HCT116 (cell line): ENCODE data around the gene RBM19. TPM values are rescaled to one million over a fixed set of nuclear protein-coding genes. Genes with fewer than 3 reads are reported as not detected.

Experiments used
- ATAC-seq: fragments of 200-7000 bp; cut with Tn5 transposase; 2 replicates; pipeline ENCODE4 v1.9.1; 2020; ENCODE audit warnings: mild to moderate bottlenecking, moderate library complexity
- BruUV-seq: library from RNA; stranded (reverse); fragments of 400-500 nt; replicated peaks from 2 replicates; lab custom pipeline; 2021; lab: Mats Ljungman, UMichigan
- CTCF ChIA-PET: fragments of 300-600 bp; sonication (Branson Sonifier 250); formaldehyde crosslinking; loops from one replicate; lab custom pipeline; 2021; ENCODE audit warnings: antibody characterized with exemption; lab: Charles Lee
- POLR2A ChIA-PET: fragments of 300-600, 350-600 bp; sonication (Branson Sonifier 250); formaldehyde crosslinking; loops from one replicate; lab custom pipeline; 2021; ENCODE audit warnings: antibody characterized with exemption; lab: Charles Lee
- RAD21 ChIA-PET, 2 experiments: fragments of 300-600 bp; sonication (Branson Sonifier 250); formaldehyde crosslinking; loops; one replicate each; lab custom pipeline; 2023; ENCODE audit warnings: low total read pairs in 2 of 2; ENCODE audit not compliant: uncharacterized antibody in 2 of 2, unreplicated experiment in 2 of 2, low non-redundant PET in 1 of 2; lab: Charles Lee
- DNase-seq: peaks from one replicate; pipeline ENCODE4 v3.0.0-alpha.2; 2010; ENCODE audit warnings: low read depth, low spot score
- H2AFZ ChIP-seq: fragments of 200-600 bp; shearing (Covaris generic), sonication (generic); 2 replicates; pipeline ENCODE4 v1.6.1; 2017; ENCODE audit warnings: low read depth, mixed run types, mixed read lengths, antibody characterized with exemption, low read length; ENCODE audit not compliant: poor library complexity, severe bottlenecking
- H3K27ac ChIP-seq: 2 replicates; pipeline ENCODE4 v1.5.1; 2012; ENCODE audit warnings: low read depth, low read length
- H3K27me3 ChIP-seq: fragments of 200-600 bp; sonication (generic); 2 replicates; pipeline ENCODE4 v1.6.1; 2016; ENCODE audit warnings: mixed run types, low read length, mixed read lengths; ENCODE audit not compliant: insufficient read depth
- H3K36me3 ChIP-seq, 2 experiments: fragments of 200-500 bp in 1 of 2; fragments of 200-600 bp in 1 of 2; sonication (Bioruptor generic) in 1 of 2; sonication (generic) in 1 of 2; 2 replicates each; pipeline versions ENCODE4 v1.5.1 to v1.6.1; 2014 to 2016; ENCODE audit warnings: low read length in 2 of 2, inconsistent platforms in 1 of 2, mixed read lengths in 1 of 2, mixed run types in 1 of 2; ENCODE audit not compliant: insufficient read depth in 2 of 2, control insufficient read depth in 1 of 2
- H3K4me1 ChIP-seq, 2 experiments: fragments of 200-600 bp in 1 of 2; sonication (generic) in 1 of 2; 2 replicates each; pipeline versions ENCODE4 v1.5.1 to v1.6.1; 2012 to 2017; ENCODE audit warnings: low read length in 2 of 2, inconsistent platforms in 1 of 2, mild to moderate bottlenecking in 1 of 2, mixed read lengths in 1 of 2, mixed run types in 1 of 2, moderate library complexity in 1 of 2; ENCODE audit not compliant: insufficient read depth in 2 of 2, control insufficient read depth in 1 of 2
- H3K4me2 ChIP-seq: fragments of 200-600 bp; sonication (generic); 2 replicates; pipeline ENCODE4 v1.6.1; 2017; ENCODE audit warnings: mixed run types, low read length, mixed read lengths
- H3K4me3 ChIP-seq, 2 experiments: fragments of 200-600 bp in 1 of 2; sonication (generic) in 1 of 2; replicated peaks in 1 of 2; 2 replicates each; pipeline ENCODE4 v1.5.1; 2011 to 2016; ENCODE audit warnings: low read length in 2 of 2, control low read depth in 1 of 2, low read depth in 1 of 2, mild to moderate bottlenecking in 1 of 2, mixed read lengths in 1 of 2, mixed run types in 1 of 2
- H3K79me2 ChIP-seq: fragments of 200-600 bp; sonication (generic); 2 replicates; pipeline ENCODE4 v1.6.1; 2017; ENCODE audit warnings: mild to moderate bottlenecking, mixed run types, low read length, moderate library complexity, mixed read lengths; ENCODE audit not compliant: insufficient read depth
- H3K9ac ChIP-seq: fragments of 200-600 bp; sonication (generic); 2 replicates; pipeline ENCODE4 v1.6.1; 2016; ENCODE audit warnings: low read length, mixed read lengths
- H3K9me2 ChIP-seq: fragments of 200-600 bp; sonication (generic), shearing (Covaris generic); 2 replicates; pipeline ENCODE4 v1.6.1; 2017; ENCODE audit warnings: mixed run types, mild to moderate bottlenecking, moderate library complexity; ENCODE audit not compliant: insufficient read depth
- H3K9me3 ChIP-seq, 2 experiments: fragments of 200-500 bp in 1 of 2; fragments of 200-600 bp in 1 of 2; sonication (Bioruptor generic) in 1 of 2; sonication (generic) in 1 of 2; 2 replicates each; pipeline ENCODE4 v1.6.1; 2014 to 2017; ENCODE audit warnings: low read length in 2 of 2, mixed read lengths in 2 of 2, inconsistent platforms in 1 of 2, low read depth in 1 of 2, mild to moderate bottlenecking in 1 of 2, mixed run types in 1 of 2, moderate library complexity in 1 of 2; ENCODE audit not compliant: control insufficient read depth in 1 of 2, insufficient read depth in 1 of 2
- H4K20me1 ChIP-seq: fragments of 200-600 bp; sonication (generic), shearing (Covaris generic); 2 replicates; pipeline ENCODE4 v1.6.1; 2017; ENCODE audit warnings: mixed run types, mild to moderate bottlenecking, moderate library complexity; ENCODE audit not compliant: insufficient read depth
- ATF3 ChIP-seq: IDR thresholded peaks from 2 replicates; pipeline ENCODE4 v1.6.1; 2012
- CBX3 ChIP-seq: IDR thresholded peaks from 2 replicates; pipeline ENCODE4 v1.6.1; 2012; ENCODE audit warnings: low read depth
- CEBPB ChIP-seq: IDR thresholded peaks from 2 replicates; pipeline ENCODE4 v1.6.1; 2012; ENCODE audit warnings: low read depth
- EZH2 ChIP-seq: fragments of 200-600 bp; sonication (generic); IDR thresholded peaks from 2 replicates; pipeline ENCODE4 v1.6.1; 2017; ENCODE audit warnings: antibody characterized with exemption, mixed run types
- POLR2A ChIP-seq: IDR thresholded peaks from 2 replicates; pipeline ENCODE4 v1.7.0; 2011; ENCODE audit warnings: borderline replicate concordance; ENCODE audit not compliant: insufficient read depth, insufficient read length; ENCODE audit errors: extremely low read depth
- POLR2AphosphoS5 ChIP-seq: IDR thresholded peaks from 2 replicates; pipeline ENCODE4 v1.6.1; 2011; ENCODE audit warnings: mild to moderate bottlenecking, low read depth, low read length, moderate library complexity
- RAD21 ChIP-seq: IDR thresholded peaks from 2 replicates; pipeline ENCODE4 v1.6.1; 2012; ENCODE audit warnings: low read depth, mild to moderate bottlenecking
- SRF ChIP-seq: IDR thresholded peaks from 2 replicates; pipeline ENCODE4 v1.6.1; 2012; ENCODE audit warnings: low read depth
- ZNF274 ChIP-seq: fragments of 200-500 bp; sonication (Bioruptor generic); IDR thresholded peaks from 2 replicates; pipeline ENCODE4 v1.6.1; 2014; ENCODE audit warnings: mild to moderate bottlenecking, low read depth, low read length, inconsistent platforms
- intact Hi-C: fragments of 100-400 bp; cut with micrococcal nuclease; formaldehyde crosslinking; loops from 2 replicates; pipeline ENCODE4 v1.10.0; 2022
- total RNA-seq: library from RNA; stranded (reverse); gene quantifications from one replicate; pipeline ENCODE4 v1.2.1, GENCODE V29; 2021; ENCODE audit not compliant: unreplicated experiment

The RBM19 gene
- total RNA-seq, 1 experiment from 2014 or later, result 30.7 TPM

- Histone ChIP-seq H2AFZ (no peak overlapping the region), H3K27me3 (no peaks in the 10 kb centered on the region), H3K36me3 (peaks cover 2 to 10% of the 10 kb centered on the region in 2 experiments; a peak in 3 of 4 replicates), H3K4me3 (no peak overlapping the region), H3K79me2 (no peaks in the 10 kb centered on the region), H3K9me3 (no peaks in the 10 kb centered on the region), H3K4me1 (no peaks in the 10 kb centered on the region), H3K4me2 (no peak overlapping the region), H3K9ac (no peak overlapping the region), H4K20me1 (no peaks in the 10 kb centered on the region), H3K9me2 (no peaks in the 10 kb centered on the region)
- ChIA-PET CTCF (interaction anchor here (1.0 kb wide), 1 partner anchor 450 kb away, joined by 6 read pairs; no protein-coding TSS in a partner anchor), RAD21 (no interaction called here), POLR2A (no interaction called here)
- no TSS peak for BruUV-seq
- no peak for TF ChIP-seq POLR2A
- TF ChIP-seq EZH2, result no peak
- TF ChIP-seq SRF, result no peak
- TF ChIP-seq ZNF274, result no peak
- no peak for TF ChIP-seq RAD21
- TF ChIP-seq CBX3, result no peak
- TF ChIP-seq ATF3, result no peak
- TF ChIP-seq, all 23 proteins: peak for 0
- ATAC-seq (peak; percentile 46), DNase-seq (no peak)
- no peak overlapping the region for H3K27ac ChIP-seq
- intact Hi-C loops, result loop anchor here (1.0 to 5.0 kb wide), 6 partner anchors 45 to 599 kb away; no protein-coding TSS in a partner anchor
Observed at GRCh38 chr12:113911971-113912759, 54.0 kb downstream of the RBM19 start.

DNA sequence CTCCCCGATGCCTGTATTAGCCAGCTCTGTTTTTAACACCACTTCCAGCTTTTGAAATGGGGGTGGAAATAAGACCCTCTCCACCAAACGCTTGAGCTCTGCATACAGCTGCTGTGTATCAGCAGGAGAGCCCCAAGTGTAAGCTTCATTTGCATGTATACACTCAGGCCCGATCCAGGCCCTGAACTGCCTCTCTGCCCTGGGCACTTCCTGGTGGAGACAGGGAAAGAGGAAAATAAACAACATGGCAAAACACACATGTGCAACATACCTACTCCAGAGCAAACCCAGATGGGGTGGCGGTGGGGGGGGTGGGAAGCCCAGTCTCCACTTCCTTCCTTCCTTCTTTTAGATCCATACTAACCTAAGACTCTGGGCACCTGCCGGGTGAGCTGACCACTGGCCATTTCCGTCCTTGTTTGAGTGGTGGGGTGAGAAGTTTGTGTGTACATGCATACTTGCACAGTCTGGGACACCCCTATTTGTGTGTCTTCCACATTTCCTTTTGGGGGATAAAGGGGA is 55.3 kb downstream of the RBM19 start:
- Histone ChIP-seq H3K9ac (no peak overlapping the region), H3K79me2 (no peaks in the 10 kb centered on the region), H4K20me1 (no peaks in the 10 kb centered on the region), H3K4me1 (no peaks in the 10 kb centered on the region), H3K4me3 (no peak overlapping the region), H3K4me2 (no peak overlapping the region), H3K9me2 (no peaks in the 10 kb centered on the region), H3K9me3 (no peaks in the 10 kb centered on the region), H3K36me3 (peaks cover 2 to 3% of the 10 kb centered on the region in 2 experiments; a peak in 2 of 4 replicates), H3K27ac (no peak overlapping the region), H2AFZ (no peak overlapping the region), H3K27me3 (no peaks in the 10 kb centered on the region)
- ChIA-PET POLR2A (no interaction called here), CTCF (no interaction called here), RAD21 (no interaction called here)
- no peak for ATAC-seq
- DNase-seq, result no peak
- no TSS peak for BruUV-seq
- TF ChIP-seq RAD21 (no peak), POLR2AphosphoS5 (no peak), CEBPB (no peak), ATF3 (no peak)
- intact Hi-C loops, result loop anchor here (2.0 to 5.0 kb wide), 2 partner anchors 44 to 598 kb away; no protein-coding TSS in a partner anchor
